ENCODE results near the gene ACVR1.

DNA sequence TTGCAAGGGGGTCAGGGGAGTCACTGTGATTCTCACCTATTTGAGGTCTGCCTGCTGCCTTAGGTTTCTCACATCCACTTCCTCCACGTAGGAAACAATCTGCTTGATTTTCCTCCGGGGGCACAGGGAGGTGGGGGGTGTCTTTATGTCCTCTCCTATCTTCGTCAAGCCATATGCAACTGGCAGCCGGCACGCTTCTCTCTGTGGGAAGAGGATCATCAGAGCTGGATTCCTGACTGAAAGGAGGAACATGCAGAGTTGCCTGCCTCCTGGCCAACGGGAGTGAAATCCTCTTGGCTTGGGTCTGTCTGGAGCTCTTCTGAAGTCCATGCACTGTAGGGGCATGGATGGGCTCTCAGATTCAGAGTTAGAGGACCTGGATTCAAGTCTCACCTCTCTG, 43.1 kb upstream of the ACVR1 start:
- TF ChIP-seq, protein P1, sequence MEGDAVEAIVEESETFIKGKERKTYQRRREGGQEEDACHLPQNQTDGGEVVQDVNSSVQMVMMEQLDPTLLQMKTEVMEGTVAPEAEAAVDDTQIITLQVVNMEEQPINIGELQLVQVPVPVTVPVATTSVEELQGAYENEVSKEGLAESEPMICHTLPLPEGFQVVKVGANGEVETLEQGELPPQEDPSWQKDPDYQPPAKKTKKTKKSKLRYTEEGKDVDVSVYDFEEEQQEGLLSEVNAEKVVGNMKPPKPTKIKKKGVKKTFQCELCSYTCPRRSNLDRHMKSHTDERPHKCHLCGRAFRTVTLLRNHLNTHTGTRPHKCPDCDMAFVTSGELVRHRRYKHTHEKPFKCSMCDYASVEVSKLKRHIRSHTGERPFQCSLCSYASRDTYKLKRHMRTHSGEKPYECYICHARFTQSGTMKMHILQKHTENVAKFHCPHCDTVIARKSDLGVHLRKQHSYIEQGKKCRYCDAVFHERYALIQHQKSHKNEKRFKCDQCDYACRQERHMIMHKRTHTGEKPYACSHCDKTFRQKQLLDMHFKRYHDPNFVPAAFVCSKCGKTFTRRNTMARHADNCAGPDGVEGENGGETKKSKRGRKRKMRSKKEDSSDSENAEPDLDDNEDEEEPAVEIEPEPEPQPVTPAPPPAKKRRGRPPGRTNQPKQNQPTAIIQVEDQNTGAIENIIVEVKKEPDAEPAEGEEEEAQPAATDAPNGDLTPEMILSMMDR (conservative IDR thresholded peaks at IDR 0.05; ENCODE audit: low read depth in 2 of 2) = no peak
- TF ChIP-seq EZH2 (IDR thresholded peaks at IDR 0.05; ENCODE audit: low read depth, unreplicated experiment) (no peak), STAT1 (IDR thresholded peaks at IDR 0.05; ENCODE audit: unreplicated experiment) (no peak), POLR2AphosphoS5 (IDR thresholded peaks at IDR 0.05; ENCODE audit: low read depth) (no peak), CREB1 (CRISPR knock-in tag; IDR thresholded peaks at IDR 0.05; ENCODE audit: low read depth) (no peak), ZNF331 (CRISPR knock-in tag; IDR thresholded peaks at IDR 0.05; ENCODE audit: low read depth) (no peak), NANOG (IDR thresholded peaks at IDR 0.05; ENCODE audit: borderline replicate concordance) (no peak), EZH2phosphoT487 (IDR thresholded peaks at IDR 0.05; ENCODE audit: unreplicated experiment) (no peak)
- TF ChIP-seq, protein P2, sequence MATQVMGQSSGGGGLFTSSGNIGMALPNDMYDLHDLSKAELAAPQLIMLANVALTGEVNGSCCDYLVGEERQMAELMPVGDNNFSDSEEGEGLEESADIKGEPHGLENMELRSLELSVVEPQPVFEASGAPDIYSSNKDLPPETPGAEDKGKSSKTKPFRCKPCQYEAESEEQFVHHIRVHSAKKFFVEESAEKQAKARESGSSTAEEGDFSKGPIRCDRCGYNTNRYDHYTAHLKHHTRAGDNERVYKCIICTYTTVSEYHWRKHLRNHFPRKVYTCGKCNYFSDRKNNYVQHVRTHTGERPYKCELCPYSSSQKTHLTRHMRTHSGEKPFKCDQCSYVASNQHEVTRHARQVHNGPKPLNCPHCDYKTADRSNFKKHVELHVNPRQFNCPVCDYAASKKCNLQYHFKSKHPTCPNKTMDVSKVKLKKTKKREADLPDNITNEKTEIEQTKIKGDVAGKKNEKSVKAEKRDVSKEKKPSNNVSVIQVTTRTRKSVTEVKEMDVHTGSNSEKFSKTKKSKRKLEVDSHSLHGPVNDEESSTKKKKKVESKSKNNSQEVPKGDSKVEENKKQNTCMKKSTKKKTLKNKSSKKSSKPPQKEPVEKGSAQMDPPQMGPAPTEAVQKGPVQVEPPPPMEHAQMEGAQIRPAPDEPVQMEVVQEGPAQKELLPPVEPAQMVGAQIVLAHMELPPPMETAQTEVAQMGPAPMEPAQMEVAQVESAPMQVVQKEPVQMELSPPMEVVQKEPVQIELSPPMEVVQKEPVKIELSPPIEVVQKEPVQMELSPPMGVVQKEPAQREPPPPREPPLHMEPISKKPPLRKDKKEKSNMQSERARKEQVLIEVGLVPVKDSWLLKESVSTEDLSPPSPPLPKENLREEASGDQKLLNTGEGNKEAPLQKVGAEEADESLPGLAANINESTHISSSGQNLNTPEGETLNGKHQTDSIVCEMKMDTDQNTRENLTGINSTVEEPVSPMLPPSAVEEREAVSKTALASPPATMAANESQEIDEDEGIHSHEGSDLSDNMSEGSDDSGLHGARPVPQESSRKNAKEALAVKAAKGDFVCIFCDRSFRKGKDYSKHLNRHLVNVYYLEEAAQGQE (IDR thresholded peaks at IDR 0.05; ENCODE audit: unreplicated experiment) = no peak
- TF ChIP-seq, protein P3, sequence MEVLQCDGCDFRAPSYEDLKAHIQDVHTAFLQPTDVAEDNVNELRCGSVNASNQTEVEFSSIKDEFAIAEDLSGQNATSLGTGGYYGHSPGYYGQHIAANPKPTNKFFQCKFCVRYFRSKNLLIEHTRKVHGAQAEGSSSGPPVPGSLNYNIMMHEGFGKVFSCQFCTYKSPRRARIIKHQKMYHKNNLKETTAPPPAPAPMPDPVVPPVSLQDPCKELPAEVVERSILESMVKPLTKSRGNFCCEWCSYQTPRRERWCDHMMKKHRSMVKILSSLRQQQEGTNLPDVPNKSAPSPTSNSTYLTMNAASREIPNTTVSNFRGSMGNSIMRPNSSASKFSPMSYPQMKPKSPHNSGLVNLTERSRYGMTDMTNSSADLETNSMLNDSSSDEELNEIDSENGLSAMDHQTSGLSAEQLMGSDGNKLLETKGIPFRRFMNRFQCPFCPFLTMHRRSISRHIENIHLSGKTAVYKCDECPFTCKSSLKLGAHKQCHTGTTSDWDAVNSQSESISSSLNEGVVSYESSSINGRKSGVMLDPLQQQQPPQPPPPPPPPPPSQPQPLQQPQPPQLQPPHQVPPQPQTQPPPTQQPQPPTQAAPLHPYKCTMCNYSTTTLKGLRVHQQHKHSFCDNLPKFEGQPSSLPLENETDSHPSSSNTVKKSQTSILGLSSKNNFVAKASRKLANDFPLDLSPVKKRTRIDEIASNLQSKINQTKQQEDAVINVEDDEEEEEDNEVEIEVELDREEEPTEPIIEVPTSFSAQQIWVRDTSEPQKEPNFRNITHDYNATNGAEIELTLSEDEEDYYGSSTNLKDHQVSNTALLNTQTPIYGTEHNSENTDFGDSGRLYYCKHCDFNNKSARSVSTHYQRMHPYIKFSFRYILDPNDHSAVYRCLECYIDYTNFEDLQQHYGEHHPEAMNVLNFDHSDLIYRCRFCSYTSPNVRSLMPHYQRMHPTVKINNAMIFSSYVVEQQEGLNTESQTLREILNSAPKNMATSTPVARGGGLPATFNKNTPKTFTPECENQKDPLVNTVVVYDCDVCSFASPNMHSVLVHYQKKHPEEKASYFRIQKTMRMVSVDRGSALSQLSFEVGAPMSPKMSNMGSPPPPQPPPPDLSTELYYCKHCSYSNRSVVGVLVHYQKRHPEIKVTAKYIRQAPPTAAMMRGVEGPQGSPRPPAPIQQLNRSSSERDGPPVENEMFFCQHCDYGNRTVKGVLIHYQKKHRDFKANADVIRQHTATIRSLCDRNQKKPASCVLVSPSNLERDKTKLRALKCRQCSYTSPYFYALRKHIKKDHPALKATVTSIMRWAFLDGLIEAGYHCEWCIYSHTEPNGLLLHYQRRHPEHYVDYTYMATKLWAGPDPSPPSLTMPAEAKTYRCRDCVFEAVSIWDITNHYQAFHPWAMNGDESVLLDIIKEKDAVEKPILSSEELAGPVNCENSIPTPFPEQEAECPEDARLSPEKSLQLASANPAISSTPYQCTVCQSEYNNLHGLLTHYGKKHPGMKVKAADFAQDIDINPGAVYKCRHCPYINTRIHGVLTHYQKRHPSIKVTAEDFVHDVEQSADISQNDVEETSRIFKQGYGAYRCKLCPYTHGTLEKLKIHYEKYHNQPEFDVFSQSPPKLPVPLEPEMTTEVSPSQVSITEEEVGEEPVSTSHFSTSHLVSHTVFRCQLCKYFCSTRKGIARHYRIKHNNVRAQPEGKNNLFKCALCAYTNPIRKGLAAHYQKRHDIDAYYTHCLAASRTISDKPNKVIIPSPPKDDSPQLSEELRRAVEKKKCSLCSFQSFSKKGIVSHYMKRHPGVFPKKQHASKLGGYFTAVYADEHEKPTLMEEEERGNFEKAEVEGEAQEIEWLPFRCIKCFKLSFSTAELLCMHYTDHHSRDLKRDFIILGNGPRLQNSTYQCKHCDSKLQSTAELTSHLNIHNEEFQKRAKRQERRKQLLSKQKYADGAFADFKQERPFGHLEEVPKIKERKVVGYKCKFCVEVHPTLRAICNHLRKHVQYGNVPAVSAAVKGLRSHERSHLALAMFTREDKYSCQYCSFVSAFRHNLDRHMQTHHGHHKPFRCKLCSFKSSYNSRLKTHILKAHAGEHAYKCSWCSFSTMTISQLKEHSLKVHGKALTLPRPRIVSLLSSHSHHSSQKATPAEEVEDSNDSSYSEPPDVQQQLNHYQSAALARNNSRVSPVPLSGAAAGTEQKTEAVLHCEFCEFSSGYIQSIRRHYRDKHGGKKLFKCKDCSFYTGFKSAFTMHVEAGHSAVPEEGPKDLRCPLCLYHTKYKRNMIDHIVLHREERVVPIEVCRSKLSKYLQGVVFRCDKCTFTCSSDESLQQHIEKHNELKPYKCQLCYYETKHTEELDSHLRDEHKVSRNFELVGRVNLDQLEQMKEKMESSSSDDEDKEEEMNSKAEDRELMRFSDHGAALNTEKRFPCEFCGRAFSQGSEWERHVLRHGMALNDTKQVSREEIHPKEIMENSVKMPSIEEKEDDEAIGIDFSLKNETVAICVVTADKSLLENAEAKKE (CRISPR knock-in tag; IDR thresholded peaks at IDR 0.05) = no peak

Measured in GM23338 (cell line).